HEK293 (cell line): Measurements from ENCODE around the gene MFGE8.

Experiments
- FEZF1 ChIP-seq: fragments of 450-650 bp; formaldehyde crosslinking; IDR thresholded peaks from 2 replicates; pipeline ENCODE4 v1.5.1; 2016; ENCODE audit warnings: missing biosample characterization, missing genetic modification characterization
- GLIS2 ChIP-seq: fragments of 450-650 bp; formaldehyde crosslinking; IDR thresholded peaks from 2 replicates; pipeline ENCODE4 v1.5.1; 2016; ENCODE audit warnings: missing biosample characterization, missing genetic modification characterization
- HOXA7 ChIP-seq: sonication (generic); formaldehyde crosslinking; IDR thresholded peaks from 2 replicates; pipeline ENCODE4 v1.8.1; 2022; ENCODE audit warnings: missing genetic modification reagents, borderline replicate concordance
- IKZF3 ChIP-seq: fragments of 450-650 bp; IDR thresholded peaks from 2 replicates; pipeline ENCODE4 v1.5.0; 2018; ENCODE audit warnings: missing biosample characterization, mild to moderate bottlenecking, missing genetic modification characterization, moderate library complexity
- OVOL3 ChIP-seq: fragments of 450-650 bp; formaldehyde crosslinking; IDR thresholded peaks from 2 replicates; pipeline ENCODE4 v1.5.1; 2016; ENCODE audit warnings: missing biosample characterization, missing genetic modification characterization
- SP3 ChIP-seq: fragments of 450-650 bp; formaldehyde crosslinking; IDR thresholded peaks from 2 replicates; pipeline ENCODE4 v1.5.1; 2016; ENCODE audit warnings: missing biosample characterization, missing genetic modification characterization
- WT1 ChIP-seq: fragments of 450-650 bp; formaldehyde crosslinking; IDR thresholded peaks from 2 replicates; pipeline ENCODE4 v1.5.1; 2016; ENCODE audit warnings: missing biosample characterization, missing genetic modification characterization
- ZFHX2 ChIP-seq: fragments of 450-650 bp; formaldehyde crosslinking; conservative IDR thresholded peaks from 2 replicates; pipeline ENCODE4 v1.5.1; 2016; ENCODE audit warnings: missing biosample characterization, missing genetic modification characterization
- ZFP69B ChIP-seq: fragments of 450-650 bp; formaldehyde crosslinking; IDR thresholded peaks from 2 replicates; pipeline ENCODE4 v1.5.1; 2016; ENCODE audit warnings: missing biosample characterization, missing genetic modification characterization
- ZIC2 ChIP-seq: fragments of 450-650 bp; formaldehyde crosslinking; IDR thresholded peaks from 2 replicates; pipeline ENCODE4 v1.5.1; 2016; ENCODE audit warnings: missing biosample characterization, missing genetic modification characterization
- ZNF211 ChIP-seq: fragments of 450-650 bp; formaldehyde crosslinking; IDR thresholded peaks from 2 replicates; pipeline ENCODE4 v1.5.1; 2016; ENCODE audit warnings: low read depth, missing biosample characterization, missing genetic modification characterization
- ZNF335 ChIP-seq: fragments of 450-650 bp; formaldehyde crosslinking; conservative IDR thresholded peaks from 2 replicates; pipeline ENCODE4 v1.5.1; 2016; ENCODE audit warnings: missing biosample characterization, missing genetic modification characterization
- ZNF473 ChIP-seq: fragments of 450-650 bp; formaldehyde crosslinking; IDR thresholded peaks from 2 replicates; pipeline ENCODE4 v1.5.1; 2017; ENCODE audit warnings: missing biosample characterization, missing genetic modification characterization
- ZNF548 ChIP-seq: fragments of 450-650 bp; formaldehyde crosslinking; IDR thresholded peaks from 2 replicates; pipeline ENCODE4 v1.5.1; 2016; ENCODE audit warnings: missing biosample characterization, missing genetic modification characterization
- ZNF610 ChIP-seq: fragments of 450-650 bp; formaldehyde crosslinking; IDR thresholded peaks from 2 replicates; pipeline ENCODE4 v1.5.1; 2016; ENCODE audit warnings: missing biosample characterization, missing genetic modification characterization, borderline replicate concordance
- ZNF621 ChIP-seq: fragments of 450-650 bp; formaldehyde crosslinking; IDR thresholded peaks from 2 replicates; pipeline ENCODE4 v1.5.1; 2017; ENCODE audit warnings: missing biosample characterization, missing genetic modification characterization
- ZNF707 ChIP-seq: fragments of 450-650 bp; formaldehyde crosslinking; IDR thresholded peaks from 2 replicates; pipeline ENCODE4 v1.5.1; 2016; ENCODE audit warnings: missing biosample characterization, missing genetic modification characterization
- ZNF776 ChIP-seq: fragments of 450-650 bp; formaldehyde crosslinking; IDR thresholded peaks from 2 replicates; pipeline ENCODE4 v1.5.0; 2017; ENCODE audit warnings: missing biosample characterization, missing genetic modification characterization, borderline replicate concordance
- ZNF791 ChIP-seq: fragments of 450-650 bp; formaldehyde crosslinking; IDR thresholded peaks from 2 replicates; pipeline ENCODE4 v1.5.1; 2016; ENCODE audit warnings: missing biosample characterization, missing genetic modification characterization
- ZXDB ChIP-seq: fragments of 450-650 bp; formaldehyde crosslinking; IDR thresholded peaks from 2 replicates; pipeline ENCODE4 v1.5.1; 2016; ENCODE audit warnings: missing biosample characterization, missing genetic modification characterization
- TF ChIP-seq, protein P1 (sequence below): fragments of 450-650 bp; formaldehyde crosslinking; IDR thresholded peaks from 2 replicates; pipeline ENCODE4 v1.5.1; 2016; ENCODE audit warnings: missing biosample characterization, missing genetic modification characterization
- TF ChIP-seq, protein P2 (sequence below): fragments of 450-650 bp; IDR thresholded peaks from 2 replicates; pipeline ENCODE4 v1.5.1; 2018; ENCODE audit warnings: missing biosample characterization, missing genetic modification characterization
- TF ChIP-seq, protein P3 (sequence below): fragments of 450-650 bp; formaldehyde crosslinking; optimal IDR thresholded peaks from 2 replicates; pipeline ENCODE3; 2016; ENCODE audit warnings: missing biosample characterization, mild to moderate bottlenecking, missing genetic modification characterization
- TF ChIP-seq, protein P4 (sequence below): fragments of 450-650 bp; formaldehyde crosslinking; IDR thresholded peaks from 2 replicates; pipeline ENCODE4; 2016; ENCODE audit warnings: missing biosample characterization, missing genetic modification characterization
- TF ChIP-seq, protein P5 (sequence below): fragments of 450-650 bp; formaldehyde crosslinking; IDR thresholded peaks from 2 replicates; pipeline ENCODE4 v1.5.1; 2016; ENCODE audit warnings: missing biosample characterization, missing genetic modification characterization
- TF ChIP-seq, protein P6 (sequence below): fragments of 450-650 bp; formaldehyde crosslinking; IDR thresholded peaks from 2 replicates; pipeline ENCODE4 v1.5.1; 2016; ENCODE audit warnings: missing biosample characterization, missing genetic modification characterization

The MFGE8 gene

DNA sequence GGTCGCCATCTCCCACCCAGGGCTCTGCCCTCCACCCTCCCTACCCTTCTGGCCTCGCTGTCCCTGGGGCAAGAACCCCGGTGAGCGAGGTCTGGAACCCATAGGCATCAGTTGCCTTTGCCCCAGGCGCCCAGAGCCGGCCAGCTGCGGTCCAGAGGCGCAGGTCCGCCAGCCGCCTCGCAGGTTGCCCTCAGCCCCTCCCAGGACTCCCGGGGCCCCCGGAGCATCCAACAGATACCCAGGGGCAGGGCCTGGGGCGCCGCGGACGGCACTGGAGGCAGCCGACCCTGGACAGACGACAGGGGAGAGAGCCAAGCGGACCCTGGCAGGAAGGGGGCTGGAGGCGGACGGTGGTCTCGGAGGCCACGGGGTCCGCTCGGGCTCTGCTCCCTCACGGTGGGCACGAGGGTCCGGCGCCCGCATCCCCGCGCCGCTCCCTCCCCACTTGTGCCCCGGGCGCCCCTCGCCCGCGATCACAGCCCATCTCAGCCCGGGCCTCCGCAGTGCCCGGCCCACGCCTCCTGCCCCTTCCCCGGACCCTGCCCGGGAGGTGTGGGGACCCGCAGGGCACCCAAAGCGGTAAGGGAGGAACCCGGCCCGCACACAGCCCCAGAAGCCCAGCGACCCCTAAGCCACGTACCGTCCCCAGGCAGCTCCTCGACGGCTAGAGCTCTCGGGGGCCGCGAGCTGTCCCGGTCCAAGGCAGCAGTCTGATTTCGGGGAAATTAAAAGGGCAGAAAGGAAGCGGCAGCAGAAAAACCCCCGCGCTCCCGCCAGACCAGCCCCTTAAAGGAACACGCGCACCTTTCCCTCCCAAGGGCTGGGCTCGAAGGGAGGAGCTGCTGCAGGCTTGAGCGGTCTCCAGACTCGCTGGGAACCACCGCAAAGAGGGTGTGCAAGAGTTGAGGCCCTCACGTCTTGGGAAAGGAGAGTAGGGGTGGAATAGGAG lies 18.1 kb downstream of the MFGE8 start, which contains the start of gene HAPLN3 (continued):
- TF ChIP-seq, protein P1, sequence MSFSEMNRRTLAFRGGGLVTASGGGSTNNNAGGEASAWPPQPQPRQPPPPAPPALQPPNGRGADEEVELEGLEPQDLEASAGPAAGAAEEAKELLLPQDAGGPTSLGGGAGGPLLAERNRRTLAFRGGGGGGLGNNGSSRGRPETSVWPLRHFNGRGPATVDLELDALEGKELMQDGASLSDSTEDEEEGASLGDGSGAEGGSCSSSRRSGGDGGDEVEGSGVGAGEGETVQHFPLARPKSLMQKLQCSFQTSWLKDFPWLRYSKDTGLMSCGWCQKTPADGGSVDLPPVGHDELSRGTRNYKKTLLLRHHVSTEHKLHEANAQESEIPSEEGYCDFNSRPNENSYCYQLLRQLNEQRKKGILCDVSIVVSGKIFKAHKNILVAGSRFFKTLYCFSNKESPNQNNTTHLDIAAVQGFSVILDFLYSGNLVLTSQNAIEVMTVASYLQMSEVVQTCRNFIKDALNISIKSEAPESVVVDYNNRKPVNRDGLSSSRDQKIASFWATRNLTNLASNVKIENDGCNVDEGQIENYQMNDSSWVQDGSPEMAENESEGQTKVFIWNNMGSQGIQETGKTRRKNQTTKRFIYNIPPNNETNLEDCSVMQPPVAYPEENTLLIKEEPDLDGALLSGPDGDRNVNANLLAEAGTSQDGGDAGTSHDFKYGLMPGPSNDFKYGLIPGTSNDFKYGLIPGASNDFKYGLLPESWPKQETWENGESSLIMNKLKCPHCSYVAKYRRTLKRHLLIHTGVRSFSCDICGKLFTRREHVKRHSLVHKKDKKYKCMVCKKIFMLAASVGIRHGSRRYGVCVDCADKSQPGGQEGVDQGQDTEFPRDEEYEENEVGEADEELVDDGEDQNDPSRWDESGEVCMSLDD (tag by site-specific recombination): no peak
- TF ChIP-seq HOXA7 (CRISPR knock-in tag): no peak
- no peak for TF ChIP-seq OVOL3 (tag by site-specific recombination)
- no peak for TF ChIP-seq ZNF548 (tag by site-specific recombination)
- TF ChIP-seq, protein P2, sequence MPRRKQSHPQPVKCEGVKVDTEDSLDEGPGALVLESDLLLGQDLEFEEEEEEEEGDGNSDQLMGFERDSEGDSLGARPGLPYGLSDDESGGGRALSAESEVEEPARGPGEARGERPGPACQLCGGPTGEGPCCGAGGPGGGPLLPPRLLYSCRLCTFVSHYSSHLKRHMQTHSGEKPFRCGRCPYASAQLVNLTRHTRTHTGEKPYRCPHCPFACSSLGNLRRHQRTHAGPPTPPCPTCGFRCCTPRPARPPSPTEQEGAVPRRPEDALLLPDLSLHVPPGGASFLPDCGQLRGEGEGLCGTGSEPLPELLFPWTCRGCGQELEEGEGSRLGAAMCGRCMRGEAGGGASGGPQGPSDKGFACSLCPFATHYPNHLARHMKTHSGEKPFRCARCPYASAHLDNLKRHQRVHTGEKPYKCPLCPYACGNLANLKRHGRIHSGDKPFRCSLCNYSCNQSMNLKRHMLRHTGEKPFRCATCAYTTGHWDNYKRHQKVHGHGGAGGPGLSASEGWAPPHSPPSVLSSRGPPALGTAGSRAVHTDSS (tag by site-specific recombination): no peak
- TF ChIP-seq ZNF776 (tag by site-specific recombination): no peak
- peak; percentile 60 for TF ChIP-seq ZFHX2 (tag by site-specific recombination)
- TF ChIP-seq, protein P3, sequence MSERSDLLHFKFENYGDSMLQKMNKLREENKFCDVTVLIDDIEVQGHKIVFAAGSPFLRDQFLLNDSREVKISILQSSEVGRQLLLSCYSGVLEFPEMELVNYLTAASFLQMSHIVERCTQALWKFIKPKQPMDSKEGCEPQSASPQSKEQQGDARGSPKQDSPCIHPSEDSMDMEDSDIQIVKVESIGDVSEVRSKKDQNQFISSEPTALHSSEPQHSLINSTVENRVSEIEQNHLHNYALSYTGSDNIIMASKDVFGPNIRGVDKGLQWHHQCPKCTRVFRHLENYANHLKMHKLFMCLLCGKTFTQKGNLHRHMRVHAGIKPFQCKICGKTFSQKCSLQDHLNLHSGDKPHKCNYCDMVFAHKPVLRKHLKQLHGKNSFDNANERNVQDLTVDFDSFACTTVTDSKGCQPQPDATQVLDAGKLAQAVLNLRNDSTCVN (tag by site-specific recombination): peak; percentile 56
- TF ChIP-seq ZNF473 (tag by site-specific recombination): no peak
- no peak for TF ChIP-seq ZNF621 (tag by site-specific recombination)
- TF ChIP-seq, protein P4, sequence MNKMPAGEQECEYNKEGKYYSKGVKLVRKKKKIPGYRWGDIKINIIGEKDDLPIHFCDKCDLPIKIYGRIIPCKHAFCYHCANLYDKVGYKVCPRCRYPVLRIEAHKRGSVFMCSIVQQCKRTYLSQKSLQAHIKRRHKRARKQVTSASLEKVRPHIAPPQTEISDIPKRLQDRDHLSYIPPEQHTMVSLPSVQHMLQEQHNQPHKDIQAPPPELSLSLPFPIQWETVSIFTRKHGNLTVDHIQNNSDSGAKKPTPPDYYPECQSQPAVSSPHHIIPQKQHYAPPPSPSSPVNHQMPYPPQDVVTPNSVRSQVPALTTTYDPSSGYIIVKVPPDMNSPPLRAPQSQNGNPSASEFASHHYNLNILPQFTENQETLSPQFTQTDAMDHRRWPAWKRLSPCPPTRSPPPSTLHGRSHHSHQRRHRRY (tag by site-specific recombination): no peak
- peak; percentile 41 for TF ChIP-seq ZXDB (tag by site-specific recombination)
- TF ChIP-seq ZIC2 (tag by site-specific recombination): peak; percentile 54; the same call in 1 of the 2 replicates
- no peak for TF ChIP-seq IKZF3
- TF ChIP-seq SP3 (tag by site-specific recombination): peak; percentile 32; the same call in 1 of the 2 replicates
- peak; percentile 68; the same call in 1 of the 2 replicates for TF ChIP-seq ZNF335 (tag by site-specific recombination)
- TF ChIP-seq ZNF707 (tag by site-specific recombination): no peak
- no peak for TF ChIP-seq ZNF791 (tag by site-specific recombination)
- TF ChIP-seq ZNF211 (tag by site-specific recombination): no peak
- no peak for TF ChIP-seq ZNF610
- peak; percentile 67 for TF ChIP-seq GLIS2 (tag by site-specific recombination)
- TF ChIP-seq, protein P5, sequence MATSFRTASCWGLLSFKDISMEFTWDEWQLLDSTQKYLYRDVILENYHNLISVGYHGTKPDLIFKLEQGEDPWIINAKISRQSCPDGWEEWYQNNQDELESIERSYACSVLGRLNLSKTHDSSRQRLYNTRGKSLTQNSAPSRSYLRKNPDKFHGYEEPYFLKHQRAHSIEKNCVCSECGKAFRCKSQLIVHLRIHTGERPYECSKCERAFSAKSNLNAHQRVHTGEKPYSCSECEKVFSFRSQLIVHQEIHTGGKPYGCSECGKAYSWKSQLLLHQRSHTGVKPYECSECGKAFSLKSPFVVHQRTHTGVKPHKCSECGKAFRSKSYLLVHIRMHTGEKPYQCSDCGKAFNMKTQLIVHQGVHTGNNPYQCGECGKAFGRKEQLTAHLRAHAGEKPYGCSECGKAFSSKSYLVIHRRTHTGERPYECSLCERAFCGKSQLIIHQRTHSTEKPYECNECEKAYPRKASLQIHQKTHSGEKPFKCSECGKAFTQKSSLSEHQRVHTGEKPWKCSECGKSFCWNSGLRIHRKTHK (tag by site-specific recombination): no peak
- peak; percentile 42; the same call in 1 of the 2 replicates for TF ChIP-seq ZFP69B
- TF ChIP-seq FEZF1: no peak
- TF ChIP-seq WT1 (tag by site-specific recombination): no peak
- TF ChIP-seq, protein P6, sequence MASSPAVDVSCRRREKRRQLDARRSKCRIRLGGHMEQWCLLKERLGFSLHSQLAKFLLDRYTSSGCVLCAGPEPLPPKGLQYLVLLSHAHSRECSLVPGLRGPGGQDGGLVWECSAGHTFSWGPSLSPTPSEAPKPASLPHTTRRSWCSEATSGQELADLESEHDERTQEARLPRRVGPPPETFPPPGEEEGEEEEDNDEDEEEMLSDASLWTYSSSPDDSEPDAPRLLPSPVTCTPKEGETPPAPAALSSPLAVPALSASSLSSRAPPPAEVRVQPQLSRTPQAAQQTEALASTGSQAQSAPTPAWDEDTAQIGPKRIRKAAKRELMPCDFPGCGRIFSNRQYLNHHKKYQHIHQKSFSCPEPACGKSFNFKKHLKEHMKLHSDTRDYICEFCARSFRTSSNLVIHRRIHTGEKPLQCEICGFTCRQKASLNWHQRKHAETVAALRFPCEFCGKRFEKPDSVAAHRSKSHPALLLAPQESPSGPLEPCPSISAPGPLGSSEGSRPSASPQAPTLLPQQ (tag by site-specific recombination): peak; percentile 59; the same call in 1 of the 2 replicates
